SU-DHL-6 (cell line): ENCODE results near the gene RNF38.

Source experiments
- CTCF ChIP-seq: fragments of 200-600 bp; sonication (generic); IDR thresholded peaks from one replicate; pipeline ENCODE4 v1.5.1; 2017; ENCODE audit warnings: antibody characterized with exemption, mild to moderate bottlenecking, low read length, moderate library complexity; ENCODE audit not compliant: insufficient read depth, poor library complexity, severe bottlenecking
- EZH2phosphoT487 ChIP-seq: fragments of 200-600 bp; sonication (generic), shearing (Covaris generic); conservative IDR thresholded peaks from 2 replicates; pipeline ENCODE4 v1.6.1; 2018; ENCODE audit warnings: mild to moderate bottlenecking, antibody characterized with exemption, low read length, moderate library complexity, mixed read lengths

GRCh38 chr9:36315283-36315682, 84.8 kb downstream of the RNF38 start:
- TF ChIP-seq CTCF = no peak
- no peak for TF ChIP-seq EZH2phosphoT487
